HG03457 (cell line): ENCODE results near the gene C1orf35.

ENCODE experiments used
- ATAC-seq: cut with Tn5 transposase; IDR thresholded peaks from one replicate; pipeline ENCODE4 v1.9.1; 2021; ENCODE audit warnings: moderate number of reproducible peaks; ENCODE audit not compliant: unreplicated experiment

The C1orf35 gene

DNA sequence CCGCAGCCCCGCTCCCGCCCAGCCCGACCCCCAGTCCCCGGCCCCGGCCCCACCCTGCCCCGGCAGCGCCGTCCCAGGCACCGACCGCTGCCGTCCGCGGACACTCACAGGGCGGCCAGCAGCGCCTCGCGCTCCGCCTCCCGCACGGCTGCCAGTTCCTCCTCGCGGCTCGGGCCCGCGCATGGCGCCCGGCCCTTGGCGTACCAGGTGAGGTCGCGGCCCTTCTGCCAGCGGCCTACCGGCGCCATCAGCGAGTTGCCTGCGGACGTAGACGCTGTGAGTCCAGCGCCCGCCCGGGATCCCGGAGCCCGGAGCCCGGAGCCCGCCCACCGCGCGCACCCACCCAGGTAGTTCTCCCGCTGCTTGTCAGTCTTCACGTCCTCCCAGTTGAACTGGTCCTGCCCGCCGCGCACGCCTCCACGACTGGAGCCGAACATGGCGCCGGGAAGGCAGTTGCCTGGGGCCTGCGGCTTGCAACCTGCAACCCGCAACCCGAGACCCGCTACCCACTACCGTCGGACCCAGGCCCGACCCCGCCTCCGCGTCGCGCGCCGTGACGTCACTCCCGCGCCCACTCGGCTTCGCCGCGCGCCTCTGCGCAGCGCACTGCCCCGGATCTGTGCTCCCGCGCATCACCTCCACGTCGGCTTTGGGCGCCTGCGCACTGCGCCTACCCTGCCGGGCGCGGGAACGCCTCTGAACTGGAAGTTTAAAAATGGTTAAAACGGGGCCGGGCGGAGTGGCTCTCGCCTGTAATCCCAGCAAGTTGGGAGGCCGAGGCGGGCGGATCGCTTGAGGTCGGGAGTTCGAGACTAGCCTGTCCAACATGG lies at the start of gene C1orf35:
TSS of gene C1orf35 (minus strand) at position 535 of the 830 bp plus-strand sequence. CDS start at position 437, 98 bp downstream.
- peak; percentile 54 for ATAC-seq

GRCh38 chr1:228152918-228153258 lies 49.8 kb upstream of the C1orf35 start:
- no peak for ATAC-seq

- ATAC-seq, result no peak
Measured at GRCh38 chr1:228152097-228152917, 49.2 kb upstream of the C1orf35 start.

GRCh38 chr1:228151180-228151925 lies 48.2 kb upstream of the C1orf35 start:
- no peak for ATAC-seq

DNA sequence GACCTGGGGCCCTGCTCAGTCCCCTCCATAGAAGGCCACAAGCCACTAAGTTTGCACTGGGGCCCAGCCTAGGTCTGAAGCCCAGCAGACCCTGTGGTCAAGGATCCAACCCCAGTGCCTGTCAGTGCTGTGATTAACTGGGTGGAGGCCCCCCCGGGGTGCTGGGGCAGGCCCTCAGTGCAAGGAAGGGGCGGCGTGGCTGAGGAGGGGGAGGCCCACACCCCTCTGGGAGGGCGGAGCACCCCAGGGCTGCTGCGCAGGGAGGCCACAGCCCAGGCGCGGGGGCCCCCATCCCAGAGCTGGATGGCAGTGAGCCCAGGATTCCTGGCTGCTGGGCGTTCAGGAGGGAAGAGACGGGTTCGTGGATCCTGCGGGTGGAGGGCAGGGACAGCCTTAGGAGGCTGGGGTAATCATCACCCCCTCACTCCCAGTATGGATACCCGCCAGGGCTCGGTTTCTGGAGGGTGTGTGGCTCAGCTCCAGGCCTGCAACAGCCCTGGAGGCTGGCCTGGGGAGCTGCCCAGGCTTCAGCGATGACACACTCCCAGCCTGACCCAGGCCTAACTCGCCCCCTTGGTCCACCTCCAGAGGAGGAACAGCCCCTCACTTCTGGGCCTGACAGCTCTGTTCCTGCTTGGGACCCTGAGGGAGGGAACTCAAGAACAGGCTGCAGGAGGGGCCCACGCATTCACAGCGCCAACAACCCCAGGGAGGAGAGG lies 47.5 kb upstream of the C1orf35 start:
- no peak for ATAC-seq

GRCh38 chr1:228150120-228150460 lies 47.0 kb upstream of the C1orf35 start:
- ATAC-seq, result no peak

DNA sequence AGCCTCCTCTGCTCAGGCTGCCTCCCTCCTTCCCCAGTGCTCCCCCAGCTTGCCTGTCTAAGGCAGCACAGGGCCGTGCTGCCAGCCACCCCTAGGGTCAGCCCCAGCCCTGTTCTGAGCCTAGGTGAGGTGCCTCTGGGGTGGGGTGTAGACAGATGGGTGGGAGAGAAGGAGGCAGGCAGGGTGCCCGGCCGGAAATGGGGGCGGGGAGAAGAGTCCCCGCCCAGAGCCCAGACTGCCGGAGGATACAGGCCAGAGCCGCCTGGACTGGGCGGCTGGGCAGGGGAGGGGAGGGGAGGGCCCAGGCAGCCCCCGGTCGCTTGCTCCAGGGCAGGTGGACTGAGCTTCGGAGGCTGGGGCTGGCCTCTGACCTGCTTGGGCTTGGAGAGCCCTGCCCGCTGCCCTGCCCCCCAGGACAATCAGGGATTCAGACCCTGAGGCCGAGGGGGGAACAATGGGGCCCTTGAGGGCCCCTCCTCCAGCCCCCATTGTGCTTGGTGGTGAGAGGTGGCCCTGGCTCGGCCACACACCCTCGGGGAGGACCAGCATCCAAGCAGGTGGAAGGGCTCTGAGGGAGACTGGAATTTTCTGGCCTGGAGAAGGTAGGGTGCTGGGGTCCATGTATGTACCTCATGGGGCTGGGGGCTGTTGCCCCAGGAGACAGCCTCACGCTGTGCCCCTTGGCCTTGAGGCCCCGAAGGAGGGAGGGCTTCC lies 46.4 kb upstream of the C1orf35 start, which contains the start of gene GJC2:
TSS of gene GJC2 (plus strand) at position 525 of the 714 bp plus-strand sequence. CDS start 7,829 bp downstream, outside the sequence.
- no peak for ATAC-seq

DNA sequence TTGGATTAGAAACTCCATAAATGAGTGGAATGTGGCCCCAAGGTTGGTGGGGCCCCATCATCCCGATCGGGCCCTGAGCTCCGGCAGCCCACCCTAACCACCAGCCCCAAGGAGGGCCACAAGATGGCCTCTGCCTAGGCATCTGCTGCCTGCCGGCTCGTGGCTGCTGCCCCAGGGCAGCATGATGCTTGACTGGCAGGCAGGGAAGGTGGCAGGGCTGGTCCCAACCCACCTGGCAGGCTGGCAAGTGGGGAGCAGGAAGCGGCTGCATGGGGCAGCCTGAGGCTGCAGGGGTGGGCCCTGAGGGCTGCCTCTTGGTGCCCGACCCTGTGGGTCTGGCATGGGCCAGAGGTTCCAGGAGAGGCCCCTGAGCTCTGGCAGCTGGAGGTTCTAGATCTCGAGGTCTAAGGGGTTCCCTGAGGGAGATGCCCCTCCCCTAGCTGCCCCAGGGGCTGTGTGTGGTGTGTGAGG lies 45.8 kb upstream of the C1orf35 start:
- ATAC-seq, result no peak

- no peak for ATAC-seq
Measured at GRCh38 chr1:228148196-228148861, 45.2 kb upstream of the C1orf35 start.

- ATAC-seq, result no peak
Measured at GRCh38 chr1:228147768-228148167, 44.6 kb upstream of the C1orf35 start.

DNA sequence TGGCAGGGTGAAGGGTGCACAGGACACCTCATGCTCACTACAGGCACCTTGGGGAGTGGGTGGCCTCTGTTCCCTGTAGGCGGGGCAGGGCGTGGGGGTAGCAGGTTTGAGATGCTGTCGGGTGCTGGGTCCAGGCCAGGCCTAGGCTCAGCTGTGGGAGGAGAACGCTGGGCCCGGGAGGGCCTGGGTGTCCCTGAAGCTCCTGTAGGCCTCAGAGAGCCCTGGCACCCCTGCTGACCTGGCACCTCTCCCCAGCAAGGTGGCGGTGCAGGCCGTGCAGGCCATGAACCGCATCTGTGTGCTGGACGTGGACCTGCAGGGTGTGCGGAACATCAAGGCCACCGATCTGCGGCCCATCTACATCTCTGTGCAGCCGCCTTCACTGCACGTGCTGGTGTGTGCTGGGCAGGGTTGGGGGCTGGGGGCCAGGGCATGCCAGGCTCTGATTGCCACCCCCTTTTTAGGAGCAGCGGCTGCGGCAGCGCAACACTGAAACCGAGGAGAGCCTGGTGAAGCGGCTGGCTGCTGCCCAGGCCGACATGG lies 44.1 kb upstream of the C1orf35 start:
- no peak for ATAC-seq

GRCh38 chr1:228146417-228147150 lies 43.5 kb upstream of the C1orf35 start:
- no peak for ATAC-seq

GRCh38 chr1:228145463-228146416 lies 42.6 kb upstream of the C1orf35 start:
- ATAC-seq, result no peak

DNA sequence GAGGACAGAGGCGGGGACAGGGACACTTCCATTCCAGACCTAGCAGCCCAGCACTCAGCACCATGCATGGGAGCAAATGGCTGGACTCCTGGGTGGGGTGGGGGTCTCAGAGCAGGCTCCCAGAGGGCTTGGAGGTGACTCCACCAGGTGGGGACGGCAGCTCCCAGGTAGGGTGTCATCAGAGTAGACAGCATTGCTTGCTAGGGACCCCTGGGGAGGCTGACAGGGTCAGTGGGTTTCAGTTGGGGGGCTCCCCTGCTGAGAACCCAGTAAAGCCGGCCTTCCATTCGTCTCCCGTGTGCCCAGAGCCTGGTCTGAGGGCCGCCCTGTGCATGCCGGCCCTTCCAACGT lies 41.8 kb upstream of the C1orf35 start:
- ATAC-seq, result no peak

DNA sequence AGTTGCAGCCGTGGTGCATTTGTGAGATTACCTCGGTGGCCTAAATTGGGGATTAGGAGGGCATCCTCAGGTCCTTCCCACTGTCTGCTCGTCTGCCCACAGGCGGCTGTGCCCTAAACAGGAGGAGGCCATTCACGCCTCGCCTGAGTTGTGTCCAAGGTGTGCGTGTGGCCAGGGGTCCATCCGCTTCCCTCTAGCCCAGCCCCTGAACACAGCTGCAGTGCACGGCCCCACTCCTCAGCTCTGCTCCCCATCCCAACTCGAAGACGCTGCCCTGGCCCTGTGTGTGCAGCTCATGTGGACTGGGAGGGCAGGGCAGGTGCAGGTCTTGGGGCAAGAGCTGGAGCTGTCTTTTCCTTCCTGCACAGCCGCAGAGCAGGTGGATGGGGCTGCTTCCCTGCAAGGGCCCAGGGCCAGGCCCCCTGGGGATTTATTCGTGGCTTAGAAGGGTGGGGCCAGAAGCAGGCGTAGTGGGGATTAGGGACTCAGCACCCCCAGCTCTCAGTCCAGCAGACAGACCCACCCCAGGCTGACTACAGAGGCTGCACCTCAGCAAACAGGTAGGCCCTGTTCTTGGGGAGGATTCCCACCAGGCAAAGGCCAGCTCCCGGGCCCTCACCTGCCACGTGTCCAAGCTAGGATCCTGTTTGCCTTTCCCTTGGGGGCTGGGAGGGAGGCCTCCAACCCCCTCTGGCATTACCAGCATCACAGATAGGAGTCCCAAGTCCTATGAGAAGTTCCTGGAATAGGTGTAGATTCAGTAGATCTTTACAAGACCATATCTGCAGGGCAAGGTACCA lies 41.3 kb upstream of the C1orf35 start:
- ATAC-seq, result no peak

DNA sequence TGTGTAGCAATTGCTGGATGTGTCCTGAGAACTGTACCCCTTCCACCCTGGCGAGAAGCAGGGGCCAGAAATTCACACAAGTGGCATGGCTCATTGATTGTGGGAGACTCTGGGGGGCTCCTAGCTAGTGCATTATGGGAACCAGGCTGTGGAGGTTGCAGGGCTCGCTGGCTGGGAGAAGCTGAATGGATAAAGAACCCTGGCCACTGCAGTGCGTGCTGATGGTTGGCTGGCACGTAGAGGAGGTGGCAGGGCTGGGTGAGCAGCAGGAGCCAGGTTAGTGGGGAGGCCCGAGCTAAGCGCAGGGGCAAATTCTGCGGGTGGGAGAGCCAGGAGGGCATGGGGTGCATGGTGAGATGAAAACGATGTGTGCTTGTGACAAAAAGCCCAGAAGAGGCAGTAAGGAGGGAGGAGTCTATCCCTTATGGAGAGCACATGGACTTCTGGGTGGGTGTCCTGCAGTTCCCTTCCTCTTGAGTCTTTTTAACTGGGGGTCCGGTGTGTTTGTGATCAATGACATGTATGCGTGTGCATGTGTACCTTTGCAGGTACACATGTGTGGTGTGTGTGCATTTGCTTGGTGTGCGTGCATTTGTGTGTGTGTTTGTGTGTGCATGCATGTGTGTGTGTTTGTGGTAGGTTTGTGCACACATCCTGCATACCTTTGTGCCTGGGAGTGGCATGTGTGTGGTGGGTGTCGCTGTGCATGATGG lies 40.5 kb upstream of the C1orf35 start:
- no peak for ATAC-seq
